ENCODE data around the gene ULBP3.

DNA sequence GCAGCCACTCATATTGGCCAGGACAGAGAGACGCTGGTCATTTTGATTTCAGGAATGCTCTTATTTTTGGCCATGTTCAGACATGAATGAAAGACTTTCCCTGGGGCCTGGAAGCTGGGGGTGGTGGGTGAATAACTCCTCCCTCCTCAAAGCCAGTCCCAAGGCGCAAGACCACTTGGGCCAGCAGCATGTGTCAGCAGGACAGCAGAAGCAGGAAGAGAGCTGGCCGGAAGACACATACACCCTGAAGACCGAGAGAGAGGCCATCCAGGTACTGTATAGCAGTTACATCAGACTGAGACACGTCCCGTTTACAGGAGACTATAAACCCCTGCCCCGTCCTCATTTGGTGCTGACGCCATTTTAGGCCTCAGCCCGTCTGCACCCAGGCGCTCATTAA lies 29.2 kb upstream of the ULBP3 start:
- TF ChIP-seq MXI1 (IDR thresholded peaks at IDR 0.05; ENCODE audit: low read depth, low read length) (no peak), FOXJ3 (CRISPR knock-in tag; IDR thresholded peaks at IDR 0.05) (no peak), MAX (IDR thresholded peaks at IDR 0.05; ENCODE audit: low read depth) (no peak)
